HG02943 (cell line): ENCODE results near the gene GTF3C1.

Experiments
- ATAC-seq: cut with Tn5 transposase; IDR thresholded peaks from one replicate; pipeline ENCODE4 v1.9.1; 2021; ENCODE audit warnings: mild to moderate bottlenecking, low read depth, moderate library complexity; ENCODE audit not compliant: unreplicated experiment

Gene GTF3C1

DNA sequence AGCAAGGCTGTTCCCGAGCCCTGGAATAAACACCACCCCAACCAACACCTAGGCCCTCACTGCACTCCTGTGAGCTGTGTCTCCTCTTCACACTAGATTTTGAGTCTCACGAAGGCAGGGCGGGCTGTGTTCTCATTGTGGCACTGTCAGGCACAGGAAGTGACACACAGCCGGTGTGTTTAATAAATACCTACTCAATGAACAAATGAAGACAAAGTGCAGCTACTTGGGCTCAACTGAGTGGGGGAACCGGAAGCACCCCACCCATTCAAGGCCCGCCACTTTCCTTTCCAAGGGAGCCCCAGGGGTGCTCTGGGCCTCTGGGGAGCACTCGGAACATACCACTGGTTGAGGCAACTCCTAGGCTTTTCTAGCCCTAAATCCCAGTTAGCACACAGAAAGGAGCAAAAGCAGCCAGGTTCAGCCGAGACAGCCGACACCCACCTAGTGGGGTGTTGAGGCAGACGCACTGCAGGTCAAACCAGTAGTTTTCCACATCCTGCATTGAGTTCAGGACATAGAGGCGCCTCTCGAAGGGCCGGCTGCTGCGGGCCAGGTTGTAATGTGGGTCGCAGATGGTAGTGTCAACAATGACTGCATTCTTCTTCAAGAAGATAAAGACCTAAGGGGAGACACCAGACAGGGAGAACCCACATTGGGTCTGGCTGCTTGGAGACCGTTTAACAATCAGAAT, 57.7 kb downstream of the GTF3C1 start:
- no peak for ATAC-seq

GRCh38 chr16:27489906-27490305, 59.8 kb downstream of the GTF3C1 start:
- ATAC-seq = no peak

- no peak for ATAC-seq
Measured at GRCh38 chr16:27489421-27489820, 60.3 kb downstream of the GTF3C1 start.

DNA sequence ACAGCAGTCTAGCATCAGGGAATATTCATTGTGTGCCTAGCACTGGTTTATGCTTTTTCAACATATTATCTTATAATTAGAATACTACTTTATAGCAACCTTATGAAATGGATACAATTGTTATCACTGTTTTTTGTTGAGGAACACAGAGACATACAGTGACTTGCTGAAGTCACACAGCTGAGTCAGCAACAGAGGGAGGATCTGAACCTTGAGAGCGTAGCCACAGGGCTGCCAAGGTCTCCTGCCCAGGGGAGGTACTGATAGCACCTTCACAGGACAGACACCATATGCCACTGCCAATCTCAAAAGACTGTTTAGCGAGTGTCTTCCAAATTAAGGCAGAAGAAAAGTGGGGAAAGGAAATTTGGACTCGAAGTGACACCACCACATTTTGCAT, 63.0 kb downstream of the GTF3C1 start:
- ATAC-seq = no peak

GRCh38 chr16:27486344-27486743, 63.4 kb downstream of the GTF3C1 start:
- no peak for ATAC-seq

GRCh38 chr16:27485811-27486210, 63.9 kb downstream of the GTF3C1 start:
- ATAC-seq = no peak

GRCh38 chr16:27485126-27485525, 64.6 kb downstream of the GTF3C1 start:
- ATAC-seq = no peak

DNA sequence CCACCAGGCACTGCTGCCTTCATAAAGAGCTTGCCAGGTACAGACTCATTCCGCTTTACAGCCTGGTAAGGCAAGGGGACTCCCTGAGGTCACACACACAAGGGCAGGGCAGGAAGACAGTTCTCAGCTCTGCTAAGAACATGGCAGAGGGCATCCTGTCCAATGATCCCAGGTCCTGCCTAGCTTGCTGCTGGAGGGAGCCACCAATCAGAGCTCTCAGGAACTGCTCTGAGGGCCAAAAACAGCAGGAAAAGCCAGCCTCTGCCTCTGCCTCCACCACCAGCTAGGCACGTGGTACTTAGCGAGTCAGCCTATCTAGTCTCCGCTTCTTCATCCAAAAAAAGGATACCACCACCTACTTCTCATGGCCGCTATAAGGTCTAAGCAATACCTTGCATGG, 66.1 kb downstream of the GTF3C1 start:
- ATAC-seq = no peak

DNA sequence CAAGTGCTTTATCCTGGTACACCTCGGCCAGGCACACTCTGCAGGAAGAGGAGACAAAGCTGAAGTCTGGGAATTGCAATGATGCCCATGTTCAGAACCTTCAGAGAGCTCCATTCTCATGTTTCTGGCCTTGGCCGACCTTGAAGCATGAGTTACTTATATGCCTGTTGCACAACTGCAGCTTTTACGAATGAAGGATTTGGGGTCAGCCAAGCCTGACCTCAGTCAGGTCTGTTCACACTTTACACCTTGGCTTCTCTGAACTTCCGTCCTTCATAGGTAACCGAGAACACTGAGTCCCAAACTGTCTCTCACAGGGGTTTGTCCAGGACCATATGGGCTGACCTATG, 66.7 kb downstream of the GTF3C1 start:
- ATAC-seq = no peak

GRCh38 chr16:27482397-27483087, 67.2 kb downstream of the GTF3C1 start:
- no peak for ATAC-seq

DNA sequence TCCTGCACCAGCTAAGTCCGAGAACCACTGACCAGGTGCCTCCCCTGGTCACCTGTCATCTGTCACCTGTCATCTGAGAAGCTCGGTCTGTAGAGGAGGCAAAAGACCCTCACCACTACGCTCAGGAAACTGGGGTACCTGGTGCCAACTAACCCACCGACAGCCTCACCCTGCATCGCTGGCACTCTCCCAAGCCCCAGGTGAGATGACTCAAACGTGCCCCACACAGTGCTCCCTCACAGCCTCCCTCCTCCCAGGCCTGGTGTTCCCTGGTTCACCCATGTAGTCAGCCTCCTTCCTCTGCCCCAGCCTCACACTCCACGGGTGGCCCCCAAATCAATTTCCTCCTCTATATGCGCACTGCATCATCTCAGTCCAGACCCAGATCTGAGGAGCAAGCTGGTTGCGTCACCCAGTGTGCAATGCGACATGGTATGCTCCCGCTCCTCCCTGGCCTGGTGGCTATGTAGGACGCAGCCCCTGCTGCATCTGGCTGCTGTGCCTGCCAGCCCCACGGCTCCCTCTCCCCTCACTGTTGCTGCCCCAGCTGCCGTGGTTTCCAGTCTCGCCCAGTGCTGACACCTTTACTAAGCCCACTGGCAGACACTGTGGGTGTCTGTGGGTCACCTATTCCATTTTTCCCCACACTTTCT, 68.3 kb downstream of the GTF3C1 start:
- ATAC-seq = no peak

DNA sequence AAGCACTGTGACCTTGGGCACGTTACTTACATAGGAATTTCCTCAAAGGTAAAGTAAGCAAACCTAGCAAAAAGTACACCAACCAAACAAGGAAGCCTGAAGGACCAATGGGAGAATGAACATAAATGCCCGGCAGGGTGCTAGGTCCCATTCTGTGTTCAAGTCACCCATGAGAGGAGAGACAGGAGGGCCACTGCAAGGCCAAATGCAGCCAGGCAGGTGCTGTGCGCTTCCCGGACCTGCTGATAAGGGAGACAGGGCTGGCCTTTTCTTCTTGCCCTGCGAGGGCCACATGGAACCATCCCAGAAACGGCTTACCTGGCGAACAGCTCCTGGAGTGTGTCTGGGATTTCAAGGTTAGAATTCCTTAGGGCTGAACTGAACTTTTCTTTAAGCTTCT, 69.0 kb downstream of the GTF3C1 start:
- ATAC-seq = no peak

GRCh38 chr16:27476240-27476639, 73.5 kb downstream of the GTF3C1 start:
- ATAC-seq = no peak

DNA sequence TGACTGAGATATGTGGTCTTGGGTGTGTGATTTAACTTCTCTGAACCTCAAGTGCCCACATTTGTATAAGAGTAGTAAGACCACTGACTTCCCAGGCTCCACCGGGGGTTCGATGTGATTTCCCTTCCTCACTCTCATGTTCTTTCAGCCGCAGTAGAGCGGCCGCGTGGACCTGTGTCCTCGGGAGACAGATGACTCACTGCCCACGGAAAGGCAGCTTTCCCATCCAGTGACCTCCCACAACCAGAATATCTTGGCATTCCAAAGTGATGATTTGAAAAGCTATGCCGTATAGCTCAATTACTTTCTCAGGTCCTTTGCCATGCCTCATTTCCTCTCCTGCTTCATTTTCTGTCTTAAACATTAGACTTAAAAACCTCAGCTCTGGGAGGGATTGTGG, 74.2 kb downstream of the GTF3C1 start:
- no peak for ATAC-seq

- ATAC-seq = no peak
Measured at GRCh38 chr16:27474921-27475320, 74.8 kb downstream of the GTF3C1 start.

DNA sequence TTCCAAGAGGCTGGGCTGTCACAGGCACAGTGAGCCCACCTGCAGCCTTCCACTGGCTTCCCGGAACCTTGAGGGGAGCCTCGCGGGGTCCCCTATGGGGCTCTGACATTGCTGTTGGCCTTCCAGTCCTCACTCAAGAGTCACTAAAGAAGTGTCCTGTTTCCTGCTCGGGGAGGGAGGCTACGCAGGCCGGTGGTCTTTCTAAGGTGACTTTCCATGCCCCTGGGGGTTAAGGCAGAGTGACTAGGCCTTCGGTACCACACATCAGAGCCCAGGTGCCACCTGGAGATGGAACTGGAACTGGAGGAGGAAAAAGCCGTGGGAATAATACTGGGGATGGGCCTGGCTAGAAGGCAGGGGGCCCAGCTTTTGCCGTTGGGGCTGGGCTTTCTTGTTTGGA, 75.7 kb downstream of the GTF3C1 start:
- no peak for ATAC-seq

GRCh38 chr16:27473101-27473900, 76.4 kb downstream of the GTF3C1 start:
- ATAC-seq = no peak

GRCh38 chr16:27472091-27473020, 77.4 kb downstream of the GTF3C1 start:
- ATAC-seq = no peak

DNA sequence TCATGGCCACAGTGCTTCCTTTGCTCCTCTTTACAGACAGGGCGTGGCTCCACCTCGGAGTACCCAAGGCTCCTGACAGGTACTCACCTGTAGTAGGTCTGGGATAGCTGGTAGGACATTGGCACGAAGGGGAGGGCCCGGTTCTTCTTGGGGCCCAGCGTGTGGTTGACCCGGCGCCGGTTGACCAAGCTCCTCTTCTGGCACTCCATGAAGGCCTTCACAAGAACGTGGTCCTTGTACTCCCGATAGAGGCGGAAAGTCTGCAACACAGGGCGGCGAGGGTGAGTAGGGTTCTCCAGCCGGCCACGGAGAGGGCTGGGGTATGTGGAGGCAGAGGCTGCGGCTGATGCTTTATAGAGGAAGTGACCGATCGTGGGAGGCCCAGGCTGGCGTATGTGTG, 78.1 kb downstream of the GTF3C1 start:
- no peak for ATAC-seq
